Activated T-cell treated with anti-CD3 and anti-CD28 coated beads, Interleukin-2, amount 50 U/mL, for 48 hours (primary cell): ENCODE results near the gene CREG2.

Experiments used
- DNase-seq, 2 experiments: peaks; one replicate each; pipeline ENCODE4 v3.0.0-alpha.2; 2020

Gene CREG2

GRCh38 chr2:101305492-101306078 is 81.7 kb downstream of the CREG2 start:
- no peak for DNase-seq

- DNase-seq = peak in 1 of 2 experiments; percentile 39
These were observed 82.3 kb downstream of the CREG2 start for GRCh38 chr2:101305035-101305434.

- no peak for DNase-seq
These were observed 83.6 kb downstream of the CREG2 start for GRCh38 chr2:101303688-101304087.

- no peak for DNase-seq
These were observed 85.3 kb downstream of the CREG2 start for GRCh38 chr2:101302016-101302415.

GRCh38 chr2:101300836-101301235 is 86.5 kb downstream of the CREG2 start:
- no peak for DNase-seq

- no peak for DNase-seq
These were observed 87.1 kb downstream of the CREG2 start for GRCh38 chr2:101300164-101300563.

- DNase-seq = no peak
These were observed 87.7 kb downstream of the CREG2 start for GRCh38 chr2:101299604-101300003.

- no peak for DNase-seq
These were observed 89.9 kb downstream of the CREG2 start for GRCh38 chr2:101297383-101297782.

GRCh38 chr2:101296371-101296770 is 90.9 kb downstream of the CREG2 start:
- DNase-seq = no peak

- no peak for DNase-seq
These were observed 91.4 kb downstream of the CREG2 start for GRCh38 chr2:101295895-101296294.
